ENCODE results near the gene HCN2. TPM values are rescaled to one million over a fixed set of nuclear protein-coding genes. Genes with fewer than 3 reads are reported as not detected.
A peak's percentile ranks its signal among the peaks of the same experiment; 100 is the strongest.

Gene HCN2
- total RNA-seq, 6 donors from 2014 or later: 0.46 to 0.47 (median 0.46) TPM; not detected in 3

- Histone ChIP-seq H3K4me1 (peaks cover 0 to 21% (median 1%) of the 10 kb centered on the region in 4 donors), H3K27me3 (no peaks in the 10 kb centered on the region), H3K36me3 (peaks cover 14 to 57% (median 48%) of the 10 kb centered on the region in 4 donors), H3K4me3 (no peak overlapping the region), H3K27ac (no peak overlapping the region), H3K9me3 (no peaks in the 10 kb centered on the region)
- ATAC-seq (ENCODE audit: low FRiP score in 2 of 2): no peak
- TF ChIP-seq EP300 (IDR thresholded peaks at IDR 0.05) (no peak), POLR2AphosphoS5 (IDR thresholded peaks at IDR 0.05) (no peak), POLR2A (IDR thresholded peaks at IDR 0.05) (no peak), CTCF (IDR thresholded peaks at IDR 0.05) (no peak)
- WGBS, 2 donors: 91 to 94% methylated on average over 11 to 39 of the region's 40 CpGs
- DNase-seq: peak in 1 of 2 donors; percentile 67
Measured at GRCh38 chr19:581399-582111, 8.1 kb upstream of the HCN2 start.

GRCh38 chr19:582497-583197 is 7.0 kb upstream of the HCN2 start:
- WGBS, 2 donors: 88 to 94% methylated on average over 23 to 31 of the region's 31 CpGs
- Histone ChIP-seq H3K4me1 (peaks cover 0 to 13% (median 1%) of the 10 kb centered on the region in 4 donors), H3K36me3 (peaks cover 14 to 53% (median 47%) of the 10 kb centered on the region in 4 donors), H3K9me3 (no peaks in the 10 kb centered on the region), H3K4me3 (no peak overlapping the region), H3K27ac (no peak overlapping the region), H3K27me3 (peaks cover 0 to 3% (median 0%) of the 10 kb centered on the region in 4 donors)
- ATAC-seq (ENCODE audit: low FRiP score in 2 of 2) (no peak), DNase-seq (peak in 1 of 2 donors; percentile 76)
- TF ChIP-seq POLR2A (IDR thresholded peaks at IDR 0.05) (no peak), POLR2AphosphoS5 (IDR thresholded peaks at IDR 0.05) (no peak), CTCF (IDR thresholded peaks at IDR 0.05) (no peak), EP300 (IDR thresholded peaks at IDR 0.05) (no peak)

- ATAC-seq (ENCODE audit: low FRiP score in 2 of 2): no peak
- TF ChIP-seq CTCF (IDR thresholded peaks at IDR 0.05): no peak
- TF ChIP-seq POLR2A (IDR thresholded peaks at IDR 0.05): no peak
- no peak for TF ChIP-seq EP300 (IDR thresholded peaks at IDR 0.05)
- TF ChIP-seq POLR2AphosphoS5 (IDR thresholded peaks at IDR 0.05): no peak
- no peak overlapping the region for H3K27ac ChIP-seq
- peaks cover 3 to 16% (median 7%) of the 10 kb centered on the region in 4 donors for H3K4me1 ChIP-seq
- 90 to 92% methylated on average over 15 to 27 of the region's 27 CpGs for WGBS, 2 donors
- no peak overlapping the region for H3K4me3 ChIP-seq
- H3K27me3 ChIP-seq: peaks cover 0 to 9% (median 4%) of the 10 kb centered on the region in 4 donors
- peaks cover 14 to 46% (median 43%) of the 10 kb centered on the region in 4 donors for H3K36me3 ChIP-seq
- peak in 1 of 2 donors; percentile 61 for DNase-seq
- no peaks in the 10 kb centered on the region for H3K9me3 ChIP-seq
Measured at GRCh38 chr19:583198-583967, 6.3 kb upstream of the HCN2 start.

DNA sequence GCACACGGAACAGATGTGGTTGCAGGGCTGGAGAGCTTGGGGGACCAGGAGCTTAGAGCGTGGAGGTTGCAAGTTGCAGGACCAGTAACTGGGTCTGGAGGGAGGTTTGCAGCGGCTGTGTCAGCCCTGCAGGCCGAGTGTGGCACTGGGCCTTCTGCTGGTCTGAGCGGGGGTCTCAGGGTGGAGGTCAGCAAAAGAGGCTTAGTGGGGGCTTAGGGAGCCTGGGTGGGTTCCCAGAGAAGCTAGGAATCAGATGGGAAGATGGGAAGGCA is 5.8 kb upstream of the HCN2 start:
- H3K27me3 ChIP-seq: peaks cover 2 to 14% (median 9%) of the 10 kb centered on the region in 4 donors
- ATAC-seq (ENCODE audit: low FRiP score in 2 of 2): no peak
- H3K4me3 ChIP-seq: no peak overlapping the region
- H3K4me1 ChIP-seq: peaks cover 4 to 21% (median 9%) of the 10 kb centered on the region in 4 donors
- no peak for DNase-seq
- peaks cover 14 to 45% (median 43%) of the 10 kb centered on the region in 4 donors for H3K36me3 ChIP-seq
- no peak for TF ChIP-seq EP300 (IDR thresholded peaks at IDR 0.05)
- no peak for TF ChIP-seq POLR2AphosphoS5 (IDR thresholded peaks at IDR 0.05)
- TF ChIP-seq CTCF (IDR thresholded peaks at IDR 0.05): no peak
- no peak for TF ChIP-seq POLR2A (IDR thresholded peaks at IDR 0.05)
- no peak overlapping the region for H3K27ac ChIP-seq
- H3K9me3 ChIP-seq: no peaks in the 10 kb centered on the region
- WGBS, 2 donors: 78 to 82% methylated on average over 4 to 5 of the region's 5 CpGs

Data from upper lobe of left lung (tissue), 6 donors.